ENCODE results near the gene CENPB. TPM values are rescaled to one million over a fixed set of nuclear protein-coding genes. Genes with fewer than 3 reads are reported as not detected.

CENPB gene
- total and polyA plus RNA-seq, 11 donors: 56.2 to 122 (median 75.3) TPM

GRCh38 chr20:3785240-3786125 is 1.1 kb downstream of the CENPB start:
- Histone ChIP-seq H3K9me3 (no peaks in the 10 kb centered on the region), H3K4me3 (peak overlapping the region; percentile 40 to 81 (median 68)), H3K27me3 (no peaks in the 10 kb centered on the region), H3K36me3 (peaks cover 0 to 18% (median 4%) of the 10 kb centered on the region in 9 donors), H3K4me1 (peaks cover 4 to 48% (median 36%) of the 10 kb centered on the region in 12 donors), H3K27ac (peak overlapping the region; percentile 74 to 92 (median 84))
- WGBS, 4 donors: 22 to 54% (median 28%) methylated on average over 14 to 79 of the region's 79 CpGs
- no peak for TF ChIP-seq CTCF (IDR thresholded peaks at IDR 0.05)
- no peak for TF ChIP-seq POLR2A (IDR thresholded peaks at IDR 0.05)
- DNase-seq: peak in 1 of 5 donors; percentile 55
- ATAC-seq: peak in 2 of 4 donors; percentile 4 to 8
- intact Hi-C loops (cut with DNase I): loop anchor here in 9 of 10 donors (1.0 to 10.0 kb wide), 13 partner anchors 25 to 299 kb away; partner anchors contain the start of genes AP5S1 (in 6 of the 9) and MAVS (in 2 of the 9)

DNA sequence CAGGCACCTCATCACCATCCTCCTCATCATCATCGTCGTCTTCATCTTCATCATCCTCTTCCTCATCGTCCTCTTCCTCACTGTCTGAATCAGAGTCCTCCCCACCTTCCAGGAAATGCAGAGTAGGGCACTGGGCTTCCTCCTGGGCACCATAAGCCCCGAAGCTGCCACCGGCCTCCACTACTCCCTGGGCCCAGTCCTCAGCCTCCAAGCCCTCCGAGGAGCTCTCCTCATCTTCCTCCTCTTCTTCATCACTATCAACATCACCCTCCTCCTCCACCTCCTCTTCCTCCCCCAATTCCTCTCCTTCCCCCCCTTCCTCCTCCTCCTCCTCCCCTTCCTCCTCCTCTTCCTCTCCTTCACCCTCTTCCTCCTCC is 1.7 kb downstream of the CENPB start:
- no peaks in the 10 kb centered on the region for H3K9me3 ChIP-seq
- intact Hi-C loops (cut with DNase I): loop anchor here in 6 of 10 donors (5.0 to 10.0 kb wide), 7 partner anchors 62 to 300 kb away; partner anchors contain the start of gene MAVS (in 1 of the 6)
- no peak for TF ChIP-seq POLR2A (IDR thresholded peaks at IDR 0.05)
- TF ChIP-seq CTCF (IDR thresholded peaks at IDR 0.05): no peak
- ATAC-seq (no peak), DNase-seq (no peak)
- peak overlapping the region in 10 of 12 donors; percentile 46 to 81 (median 68) for H3K4me3 ChIP-seq
- H3K4me1 ChIP-seq: peaks cover 4 to 48% (median 36%) of the 10 kb centered on the region in 12 donors
- H3K27me3 ChIP-seq: no peaks in the 10 kb centered on the region
- 68 to 80% (median 78%) methylated on average over 6 of the region's 6 CpGs for WGBS, 4 donors
- H3K36me3 ChIP-seq: peaks cover 0 to 18% (median 4%) of the 10 kb centered on the region in 9 donors
- peak overlapping the region in 5 of 12 donors; percentile 6 to 92 (median 81) for H3K27ac ChIP-seq

DNA sequence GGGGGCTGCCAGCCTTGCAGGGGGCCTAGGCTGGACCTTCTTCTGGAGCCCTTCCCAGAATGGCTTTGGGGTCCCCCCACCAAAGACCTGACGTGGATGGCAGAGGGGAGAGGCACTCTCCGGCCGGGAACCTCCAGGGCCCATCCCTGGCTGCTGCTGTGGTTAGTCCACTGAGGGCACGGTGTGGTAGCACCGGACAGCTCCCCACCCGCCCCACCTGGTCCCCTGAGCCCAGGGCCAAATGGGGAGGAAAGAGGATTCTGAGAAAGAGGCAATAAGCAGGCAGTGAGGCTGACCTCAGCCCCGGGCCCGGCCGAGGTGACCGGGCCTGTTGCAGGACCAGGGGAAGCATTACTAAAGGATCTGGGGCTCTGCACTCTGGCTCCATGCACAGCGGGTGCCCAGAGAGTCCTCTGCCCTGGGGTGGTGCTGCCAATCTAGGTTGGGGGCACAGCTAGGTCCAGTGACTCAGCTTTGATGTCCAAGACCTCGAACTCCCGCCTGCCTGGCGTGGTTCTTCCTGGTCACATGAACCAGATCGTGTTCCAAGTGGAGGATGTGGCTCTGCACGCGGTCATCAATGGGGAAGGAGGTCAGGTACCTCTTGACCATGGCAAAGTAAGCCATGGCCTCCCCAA is 2.2 kb downstream of the CENPB start:
- ATAC-seq (no peak), DNase-seq (peak in 2 of 5 donors; percentile 23 to 58)
- TF ChIP-seq CTCF (IDR thresholded peaks at IDR 0.05) (no peak), POLR2A (IDR thresholded peaks at IDR 0.05) (no peak)
- Histone ChIP-seq H3K9me3 (no peaks in the 10 kb centered on the region), H3K4me1 (peaks cover 4 to 48% (median 36%) of the 10 kb centered on the region in 12 donors), H3K36me3 (peaks cover 0 to 18% (median 4%) of the 10 kb centered on the region in 9 donors), H3K4me3 (peak overlapping the region in 7 of 12 donors; percentile 64 to 81 (median 73)), H3K27me3 (no peaks in the 10 kb centered on the region), H3K27ac (peak overlapping the region in 4 of 12 donors; percentile 6 to 87 (median 54))
- intact Hi-C loops (cut with DNase I): loop anchor here in 5 of 10 donors (5.0 to 10.0 kb wide), 4 partner anchors 70 to 300 kb away; no protein-coding TSS in a partner anchor
- 64 to 83% (median 74%) methylated on average over 16 to 17 of the region's 17 CpGs for WGBS, 4 donors
